Cardiac fibroblast (primary cell): Measurements from ENCODE around the gene GSKIP.
"Not testable (repeated sequence)": the region's sequence is repeated elsewhere in the genome, so short reads cannot be mapped to it uniquely, and the experiment has no call there.

Experiments used
- DNase-seq, 2 donors: peaks; one replicate each; pipeline versions ENCODE4 v3.0.0 to v3.0.0-alpha.2; 2010; ENCODE audit warnings: low read depth in 2 of 2
- H3K4me3 ChIP-seq, 2 donors: replicated peaks in 1 of 2; 1 replicate in 1 of 2; 2 replicates in 1 of 2; pipeline ENCODE4 v1.5.1; 2011; ENCODE audit warnings: low read depth in 2 of 2, low read length in 2 of 2, mild to moderate bottlenecking in 2 of 2, moderate library complexity in 1 of 2
- CTCF ChIP-seq: IDR thresholded peaks from one replicate; pipeline ENCODE4 v1.5.1; 2011; ENCODE audit warnings: low read depth, mild to moderate bottlenecking, low read length, inconsistent platforms

GSKIP gene

DNA sequence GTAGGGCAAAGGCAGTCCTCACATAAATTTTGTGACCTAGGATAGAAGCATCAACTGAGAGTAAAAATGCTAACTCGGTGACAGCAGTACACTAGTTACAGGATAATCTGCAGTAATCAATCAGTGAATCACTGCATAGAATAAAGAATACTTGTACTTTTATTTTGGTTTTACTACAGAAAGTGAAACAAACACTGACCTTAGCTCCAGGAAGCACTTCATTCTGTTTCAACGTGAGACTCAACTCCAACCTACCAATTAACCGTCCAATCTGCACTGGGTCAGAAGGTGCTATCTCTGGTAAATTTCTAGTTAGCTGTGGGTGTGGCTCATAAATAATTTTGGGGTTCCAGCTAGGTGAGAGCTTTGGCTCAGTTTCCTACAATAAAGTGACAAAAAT lies 22.0 kb upstream of the GSKIP start:
- H3K4me3 ChIP-seq, result no peak overlapping the region
- DNase-seq, result no peak
- no peak for TF ChIP-seq CTCF

DNA sequence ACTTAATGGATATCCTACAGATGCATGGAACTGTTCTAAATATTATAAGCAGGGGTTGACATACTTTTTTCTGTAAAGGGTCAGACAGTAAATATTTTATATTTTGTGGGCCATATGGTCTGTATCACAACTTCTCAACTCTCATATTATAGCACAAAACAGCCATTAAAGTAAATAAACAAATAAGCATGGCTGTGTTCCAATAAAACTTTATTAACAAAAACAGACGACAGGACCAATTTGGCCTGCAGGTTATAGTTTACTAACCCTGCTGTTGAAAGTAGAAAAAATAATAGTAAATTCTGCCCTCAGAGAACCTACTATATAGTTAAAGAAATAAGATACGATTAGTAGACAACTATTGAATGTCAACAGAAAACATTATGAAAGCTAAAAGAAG lies 17.7 kb upstream of the GSKIP start:
- TF ChIP-seq CTCF, result no peak
- no peak for DNase-seq

GRCh38 chr14:96347957-96348356 lies 15.4 kb upstream of the GSKIP start:
- not testable (repeated sequence) for DNase-seq, H3K4me3 ChIP-seq

More for the DNA sequence above, 17.7 kb upstream of the GSKIP start:
- H3K4me3 ChIP-seq, result no peak overlapping the region

DNA sequence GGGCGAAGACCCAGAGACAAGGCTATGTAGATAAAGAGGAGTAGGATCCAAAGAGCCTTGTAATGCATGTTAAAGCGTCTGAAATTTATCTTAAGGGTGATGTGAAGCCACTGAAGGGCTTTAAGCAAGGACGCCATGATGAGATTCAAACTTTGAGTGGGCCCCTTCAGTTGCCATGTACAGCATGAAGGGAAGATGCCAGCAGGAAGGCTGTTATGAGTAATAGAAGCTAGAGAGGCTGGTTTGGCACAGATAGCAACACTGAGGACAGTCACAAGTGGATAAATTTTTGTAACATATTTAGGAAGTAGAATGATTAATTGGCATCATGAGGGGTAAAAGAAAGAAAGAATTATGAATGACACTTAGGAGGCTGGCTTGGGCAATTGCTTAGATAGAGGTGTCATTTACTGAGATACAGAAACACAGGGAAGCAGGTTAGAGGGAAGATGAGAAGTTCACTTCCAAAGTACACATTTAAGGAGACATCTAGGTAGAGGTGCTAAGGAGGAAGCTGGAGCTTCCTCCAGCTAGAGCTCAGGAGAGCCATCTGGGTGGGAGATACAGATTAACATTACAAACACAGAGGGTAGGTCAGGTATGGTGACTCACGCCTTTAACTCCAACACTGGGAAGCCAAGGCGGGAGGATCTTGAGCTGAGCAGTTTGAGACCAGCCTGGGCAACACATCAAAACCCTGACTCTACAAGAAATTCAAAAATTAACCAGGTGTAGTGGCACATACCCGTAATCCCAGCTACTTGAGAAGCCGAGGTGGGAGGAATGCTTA lies 13.8 kb upstream of the GSKIP start:
- no peak overlapping the region for H3K4me3 ChIP-seq
- peak; percentile 17 to 26 for DNase-seq
- no peak for TF ChIP-seq CTCF

DNA sequence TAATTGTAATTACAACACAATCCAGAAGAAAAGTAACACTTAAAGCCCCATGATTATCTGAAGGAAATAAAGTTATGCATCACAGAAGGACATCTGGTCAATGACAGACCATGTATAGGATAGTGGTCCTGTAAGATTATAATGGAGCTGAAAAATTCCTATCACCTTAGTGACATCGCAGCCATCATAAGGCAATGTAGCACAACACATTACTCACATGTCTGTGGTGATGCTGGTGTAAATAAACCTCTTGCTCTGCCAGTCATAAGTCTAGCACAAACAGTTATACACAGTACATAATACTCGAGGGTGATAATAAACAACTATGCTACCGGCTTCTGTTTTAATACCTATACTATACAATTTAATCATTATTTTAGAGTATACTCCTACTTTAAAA lies 11.3 kb upstream of the GSKIP start:
- TF ChIP-seq CTCF, result no peak
- no peak overlapping the region for H3K4me3 ChIP-seq
- DNase-seq, result peak in 1 of 2 donors; percentile 18

- peak in 1 of 2 donors; percentile 18 for DNase-seq
- no peak for TF ChIP-seq CTCF
- H3K4me3 ChIP-seq, result no peak overlapping the region
Measured at GRCh38 chr14:96352708-96353107, 10.6 kb upstream of the GSKIP start.

DNA sequence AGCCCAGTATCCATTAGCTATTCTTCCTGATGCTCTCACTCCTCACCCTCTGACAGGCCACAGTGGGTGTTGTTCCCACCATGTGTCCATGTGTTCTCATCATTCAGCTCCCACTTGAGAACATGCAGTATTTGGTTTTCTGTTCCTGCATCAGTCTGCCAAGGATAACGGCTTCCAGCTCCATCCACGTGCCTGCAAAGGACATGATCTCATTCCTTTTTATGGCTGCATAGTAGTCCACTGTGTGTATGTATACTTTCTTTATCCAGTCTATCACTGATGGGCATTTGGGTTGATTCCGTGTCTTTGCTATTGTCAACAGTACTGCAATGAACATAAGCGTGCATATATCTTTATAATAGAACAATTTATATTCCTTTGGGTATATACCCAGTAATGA lies 9.1 kb upstream of the GSKIP start:
- no peak overlapping the region for H3K4me3 ChIP-seq
- no peak for DNase-seq
- no peak for TF ChIP-seq CTCF
